Measurements from ENCODE around the gene KRT6B.
A peak's percentile ranks its signal among the peaks of the same experiment; 100 is the strongest.
"Not testable (repeated sequence)": the region's sequence is repeated elsewhere in the genome, so short reads cannot be mapped to it uniquely, and the experiment has no call there.

Gene KRT6B

GRCh38 chr12:52464897-52465296 lies 13.0 kb upstream of the KRT6B start:
- DNase-seq = no peak

GRCh38 chr12:52461693-52462092 lies 9.7 kb upstream of the KRT6B start:
- DNase-seq = no peak

GRCh38 chr12:52458861-52459260 lies 6.9 kb upstream of the KRT6B start:
- no peak for DNase-seq

GRCh38 chr12:52455821-52456220 lies 3.9 kb upstream of the KRT6B start:
- DNase-seq = no peak

- peak in 1 of 2 donors; percentile 16 for DNase-seq
These were observed 2.7 kb upstream of the KRT6B start for GRCh38 chr12:52454411-52455201.

GRCh38 chr12:52448228-52448627 lies 3.7 kb downstream of the KRT6B start:
- no peak for DNase-seq

- DNase-seq = not testable (repeated sequence)
These were observed 4.8 kb downstream of the KRT6B start for GRCh38 chr12:52447196-52447595.

GRCh38 chr12:52446367-52447045 lies 5.4 kb downstream of the KRT6B start:
- DNase-seq = no peak

GRCh38 chr12:52445876-52446275 lies 6.1 kb downstream of the KRT6B start:
- DNase-seq = no peak

GRCh38 chr12:52444647-52445595 lies 7.0 kb downstream of the KRT6B start:
- no peak for DNase-seq

- DNase-seq = no peak
These were observed 8.0 kb downstream of the KRT6B start for GRCh38 chr12:52443966-52444365.

GRCh38 chr12:52442600-52443061 lies 9.3 kb downstream of the KRT6B start:
- no peak for DNase-seq

- no peak for DNase-seq
These were observed 10.5 kb downstream of the KRT6B start for GRCh38 chr12:52441320-52441911.

- DNase-seq = no peak
These were observed 11.1 kb downstream of the KRT6B start for GRCh38 chr12:52440821-52441319.

- no peak for DNase-seq
These were observed 12.1 kb downstream of the KRT6B start for GRCh38 chr12:52439845-52440244.

- DNase-seq = no peak
These were observed 12.5 kb downstream of the KRT6B start for GRCh38 chr12:52439420-52439819.

GRCh38 chr12:52438305-52439301 lies 13.3 kb downstream of the KRT6B start:
- DNase-seq = no peak

- DNase-seq = no peak
These were observed 14.4 kb downstream of the KRT6B start for GRCh38 chr12:52437508-52437907.

- no peak for DNase-seq
These were observed 15.0 kb downstream of the KRT6B start for GRCh38 chr12:52436828-52437474.

GRCh38 chr12:52436000-52436827 lies 15.7 kb downstream of the KRT6B start:
- DNase-seq = no peak
